GM12874 (cell line): ENCODE results near the gene POLRMT.

Source experiments
- CTCF ChIP-seq: IDR thresholded peaks from 2 replicates; pipeline ENCODE4 v1.5.1; 2011; ENCODE audit warnings: low read depth, mild to moderate bottlenecking, control low read depth, low read length, moderate library complexity; ENCODE audit not compliant: insufficient read depth

The POLRMT gene

DNA sequence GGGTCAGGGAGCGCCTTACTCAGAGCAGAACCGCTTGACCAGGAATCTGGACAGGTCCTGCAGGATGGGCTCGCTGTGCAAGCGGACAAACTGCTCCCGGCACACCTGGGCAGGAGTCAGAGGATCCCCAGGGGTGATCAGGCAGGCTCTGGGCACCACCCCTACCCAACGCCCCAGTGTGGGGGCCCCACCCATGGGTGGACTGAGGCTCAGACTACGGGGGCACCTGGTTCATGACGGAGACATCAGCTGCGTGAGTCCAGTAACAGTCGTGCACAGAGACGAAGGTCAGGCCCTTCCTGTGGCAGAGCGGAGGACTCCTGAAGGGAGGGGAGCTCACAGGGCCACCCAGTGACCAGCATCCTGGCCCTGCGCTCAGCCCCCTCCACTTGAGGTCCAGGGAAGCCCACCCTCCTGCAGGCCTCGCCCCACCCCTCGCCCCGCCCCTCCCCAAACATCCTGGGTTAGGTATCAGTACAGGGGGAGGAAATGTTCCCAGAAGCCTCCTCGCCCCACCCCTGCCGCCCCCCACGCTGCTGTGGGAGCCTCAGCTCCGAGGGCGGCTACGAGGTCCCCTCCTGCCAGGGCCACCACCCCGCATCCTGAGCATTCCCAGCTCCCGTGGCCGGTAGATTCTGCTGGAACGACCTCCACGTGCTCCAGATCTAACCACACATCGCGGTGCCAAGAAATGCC is 15.6 kb downstream of the POLRMT start:
- TF ChIP-seq CTCF = no peak

DNA sequence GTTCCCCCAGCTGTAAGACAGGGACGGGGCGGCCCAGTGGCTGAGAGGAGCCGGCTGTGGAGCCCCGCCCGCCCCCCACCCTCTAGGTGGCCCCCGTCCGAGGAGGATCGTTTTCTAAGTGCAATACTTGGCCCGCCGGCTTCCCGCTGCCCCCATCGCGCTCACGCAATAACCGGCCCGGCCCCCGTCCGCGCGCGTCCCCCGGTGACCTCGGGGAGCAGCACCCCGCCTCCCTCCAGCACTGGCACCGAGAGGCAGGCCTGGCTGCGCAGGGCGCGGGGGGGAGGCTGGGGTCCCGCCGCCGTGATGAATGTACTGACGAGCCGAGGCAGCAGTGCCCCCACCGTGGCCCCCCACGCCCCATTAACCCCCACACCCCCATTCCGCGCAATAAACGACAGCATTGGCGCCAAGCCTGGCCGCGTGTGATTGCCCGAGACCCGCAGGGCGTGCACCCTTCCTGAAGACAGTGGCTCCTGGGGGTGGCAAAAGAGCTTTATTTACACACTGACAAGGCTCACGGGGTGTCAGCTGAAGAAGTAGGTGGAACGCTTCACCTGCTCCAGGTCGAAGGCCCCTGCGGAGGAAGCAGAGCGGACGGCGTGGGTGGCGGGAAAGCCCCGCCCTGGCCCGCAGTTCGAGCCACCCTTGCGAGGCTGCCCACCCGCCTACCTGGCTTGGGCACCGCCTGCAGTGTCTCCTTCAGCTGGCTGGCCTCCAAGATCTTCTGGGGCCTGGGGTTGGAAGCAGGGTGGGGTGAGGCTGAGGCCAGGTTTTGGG is 16.4 kb downstream of the POLRMT start:
- TF ChIP-seq CTCF = no peak

- TF ChIP-seq CTCF = no peak
These were observed 17.2 kb downstream of the POLRMT start for GRCh38 chr19:616062-616700.

- no peak for TF ChIP-seq CTCF
These were observed 17.7 kb downstream of the POLRMT start for GRCh38 chr19:615619-616018.

GRCh38 chr19:613732-614567 is 19.4 kb downstream of the POLRMT start:
- no peak for TF ChIP-seq CTCF

- TF ChIP-seq CTCF = no peak
These were observed 20.4 kb downstream of the POLRMT start for GRCh38 chr19:612941-613340.

GRCh38 chr19:611481-611868 is 21.9 kb downstream of the POLRMT start:
- no peak for TF ChIP-seq CTCF
